Erythroblast (primary cell): ENCODE results near the gene ENPP7.

ENCODE experiments used
- DNase-seq, 2 experiments: peaks; one replicate each; lab custom pipeline; 2025; lab: John Stamatoyannopoulos, UW
- GATA1 ChIP-seq: IDR thresholded peaks from 2 replicates; pipeline ENCODE4 v1.6.1; 2011; ENCODE audit warnings: low read depth, mild to moderate bottlenecking, control low read depth, low read length, moderate library complexity
- POLR2A ChIP-seq: IDR thresholded peaks from 2 replicates; pipeline ENCODE4 v1.6.1; 2011; ENCODE audit warnings: mild to moderate bottlenecking, low read length

ENPP7 gene

GRCh38 chr17:79732254-79732653 lies 1.5 kb downstream of the ENPP7 start:
- no peak for DNase-seq
- TF ChIP-seq GATA1 (no peak), POLR2A (no peak)

GRCh38 chr17:79732804-79733691 lies 2.3 kb downstream of the ENPP7 start:
- DNase-seq = no peak
- TF ChIP-seq GATA1 = no peak
- TF ChIP-seq POLR2A = no peak

- TF ChIP-seq GATA1 (no peak), POLR2A (no peak)
- DNase-seq = no peak
Measured at GRCh38 chr17:79733692-79734070, 2.9 kb downstream of the ENPP7 start.

GRCh38 chr17:79735096-79735495 lies 4.4 kb downstream of the ENPP7 start:
- no peak for DNase-seq
- TF ChIP-seq POLR2A (no peak), GATA1 (no peak)

- DNase-seq = no peak
- TF ChIP-seq GATA1 (no peak), POLR2A (no peak)
Measured at GRCh38 chr17:79737046-79737921, 6.5 kb downstream of the ENPP7 start.

- no peak for DNase-seq
- TF ChIP-seq GATA1 (no peak), POLR2A (no peak)
Measured at GRCh38 chr17:79737922-79738578, 7.3 kb downstream of the ENPP7 start.

GRCh38 chr17:79738643-79739042 lies 7.9 kb downstream of the ENPP7 start:
- no peak for DNase-seq
- TF ChIP-seq GATA1 = no peak
- TF ChIP-seq POLR2A = no peak

- TF ChIP-seq GATA1 = no peak
- no peak for TF ChIP-seq POLR2A
- no peak for DNase-seq
Measured at GRCh38 chr17:79739148-79740062, 8.7 kb downstream of the ENPP7 start.

GRCh38 chr17:79740413-79740812 lies 9.7 kb downstream of the ENPP7 start:
- no peak for DNase-seq

GRCh38 chr17:79741401-79741750 lies 10.6 kb downstream of the ENPP7 start:
- no peak for TF ChIP-seq POLR2A
- DNase-seq = no peak

More at GRCh38 chr17:79740413-79740812, 9.7 kb downstream of the ENPP7 start:
- TF ChIP-seq GATA1 (no peak), POLR2A (no peak)

GRCh38 chr17:79741751-79742588 lies 11.2 kb downstream of the ENPP7 start:
- TF ChIP-seq GATA1 (no peak), POLR2A (no peak)

GRCh38 chr17:79742589-79742918 lies 11.8 kb downstream of the ENPP7 start:
- TF ChIP-seq POLR2A (no peak), GATA1 (no peak)
- DNase-seq = no peak

More at GRCh38 chr17:79741751-79742588, 11.2 kb downstream of the ENPP7 start:
- peak; percentile 50 to 74 for DNase-seq
